Activated T-cell treated with anti-CD3 and anti-CD28 coated beads, Interleukin-2, amount 50 U/mL, for 24 hours (primary cell): ENCODE data around the gene DYNLT2B.
"Not testable (repeated sequence)": the region's sequence is repeated elsewhere in the genome, so short reads cannot be mapped to it uniquely, and the experiment has no call there.

Source experiments
- DNase-seq: peaks from one replicate; pipeline ENCODE4 v3.0.0-alpha.2; 2020
- H3K27ac Mint-ChIP-seq: 2 replicates; pipeline ENCODE4 v1.8.0; 2020; ENCODE audit warnings: mild to moderate bottlenecking, mixed read lengths
- H3K27me3 Mint-ChIP-seq: 2 replicates; pipeline ENCODE4 v1.8.0; 2020; ENCODE audit warnings: mixed read lengths
- H3K36me3 Mint-ChIP-seq: 2 replicates; pipeline ENCODE4 v1.8.0; 2020; ENCODE audit warnings: low read depth, mixed read lengths
- H3K4me1 Mint-ChIP-seq: 2 replicates; pipeline ENCODE4 v1.8.0; 2020; ENCODE audit warnings: low read depth, mixed read lengths
- H3K4me3 Mint-ChIP-seq: 2 replicates; pipeline ENCODE4 v1.8.0; 2020; ENCODE audit warnings: mild to moderate bottlenecking, moderate library complexity, mixed read lengths
- H3K9me3 Mint-ChIP-seq: 2 replicates; pipeline ENCODE4 v1.8.0; 2020; ENCODE audit warnings: mixed read lengths

The DYNLT2B gene

DNA sequence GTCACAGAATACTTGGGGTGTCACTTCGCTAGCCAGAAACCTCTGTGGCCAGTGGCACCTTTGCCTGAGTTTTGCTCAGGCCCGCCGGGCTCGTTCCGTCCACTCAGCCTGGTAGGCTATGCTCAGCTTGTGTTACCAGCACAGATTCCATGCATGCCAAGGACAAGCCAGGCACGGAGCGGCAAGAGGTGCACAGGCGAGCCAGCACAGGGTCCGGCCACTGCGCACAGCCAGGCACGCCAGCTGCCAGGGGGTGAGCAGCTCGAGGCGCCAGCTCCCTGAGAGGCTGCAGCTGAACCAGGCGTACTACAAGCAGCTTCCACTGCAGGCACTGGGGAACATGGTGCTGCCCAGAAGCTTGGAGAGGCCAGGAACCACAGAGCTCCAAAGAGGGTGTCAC lies 45.2 kb downstream of the DYNLT2B start:
- Mint-ChIP-seq H3K27me3 (no peaks in the 10 kb centered on the region), H3K4me3 (no peak overlapping the region), H3K4me1 (peaks cover 63% of the 10 kb centered on the region), H3K27ac (peak overlapping the region; percentile 96), H3K36me3 (peaks cover 47% of the 10 kb centered on the region), H3K9me3 (no peaks in the 10 kb centered on the region)
- DNase-seq, result no peak

DNA sequence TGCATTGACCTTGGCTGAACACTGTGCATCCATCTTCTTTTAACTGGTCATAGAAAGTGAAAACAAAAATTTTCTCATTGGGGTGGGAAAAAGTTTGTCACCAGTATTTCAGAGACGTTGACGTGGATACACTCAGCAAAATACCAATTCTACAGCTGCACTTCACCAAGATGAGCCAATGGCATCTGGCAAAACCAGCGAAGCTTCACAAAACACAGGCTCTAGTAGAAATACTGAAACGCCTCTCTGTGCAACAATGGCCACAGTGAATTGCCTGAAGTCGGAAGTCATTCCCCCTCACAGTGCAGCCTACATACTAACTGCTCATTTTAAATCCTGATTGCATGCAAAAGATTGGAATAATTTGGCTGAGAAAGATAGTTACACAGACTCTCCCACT lies 47.5 kb downstream of the DYNLT2B start:
- Mint-ChIP-seq H3K27ac (peak overlapping the region; percentile 79), H3K4me3 (no peak overlapping the region), H3K36me3 (peaks cover 62% of the 10 kb centered on the region), H3K4me1 (peaks cover 51% of the 10 kb centered on the region), H3K27me3 (no peaks in the 10 kb centered on the region), H3K9me3 (no peaks in the 10 kb centered on the region)
- DNase-seq, result no peak

DNA sequence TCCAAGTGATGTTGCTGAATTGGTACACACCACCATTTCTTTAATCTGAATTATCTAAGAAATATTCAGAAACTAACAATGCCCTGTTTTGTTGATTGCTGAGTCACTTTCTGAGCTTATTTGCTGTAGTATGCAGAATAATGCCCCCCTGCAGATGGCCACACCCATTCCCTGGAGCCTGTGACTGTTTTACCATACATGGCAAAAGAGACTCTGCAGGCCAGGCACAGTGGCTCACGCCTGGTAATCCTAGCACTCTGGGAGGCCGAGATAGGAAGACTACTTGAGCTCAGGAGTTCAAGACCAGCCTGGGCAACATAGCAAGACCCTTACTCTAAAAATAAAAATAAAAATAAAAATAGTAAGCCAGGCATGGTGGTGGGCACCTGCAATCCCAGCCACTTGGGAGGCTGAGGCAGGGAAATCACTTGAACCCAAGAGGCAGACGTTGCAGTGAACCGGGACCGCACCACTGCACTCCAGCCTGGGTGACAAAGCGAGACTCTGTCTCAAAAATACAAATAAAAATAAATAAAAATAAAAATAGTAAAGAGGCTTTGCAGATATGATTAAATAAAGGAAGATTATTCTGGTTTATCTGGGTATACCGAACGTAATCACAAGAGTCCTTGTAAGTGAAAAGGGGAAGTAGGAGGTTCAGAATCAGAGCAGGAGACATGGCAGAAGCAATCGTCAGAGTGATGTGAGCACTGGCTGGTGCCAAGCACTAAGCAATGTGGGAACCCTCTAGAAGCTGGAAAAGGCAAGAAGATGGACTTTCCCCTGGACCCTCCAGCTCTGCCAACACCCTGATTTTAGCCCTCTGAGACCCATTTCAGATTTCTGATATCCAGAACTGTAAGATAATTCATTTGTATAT lies 49.5 kb downstream of the DYNLT2B start:
- Mint-ChIP-seq H3K36me3 (peaks cover 70% of the 10 kb centered on the region), H3K4me1 (peaks cover 33% of the 10 kb centered on the region), H3K9me3 (no peaks in the 10 kb centered on the region), H3K27ac (no peak overlapping the region), H3K27me3 (no peaks in the 10 kb centered on the region), H3K4me3 (no peak overlapping the region)
- no peak for DNase-seq

DNA sequence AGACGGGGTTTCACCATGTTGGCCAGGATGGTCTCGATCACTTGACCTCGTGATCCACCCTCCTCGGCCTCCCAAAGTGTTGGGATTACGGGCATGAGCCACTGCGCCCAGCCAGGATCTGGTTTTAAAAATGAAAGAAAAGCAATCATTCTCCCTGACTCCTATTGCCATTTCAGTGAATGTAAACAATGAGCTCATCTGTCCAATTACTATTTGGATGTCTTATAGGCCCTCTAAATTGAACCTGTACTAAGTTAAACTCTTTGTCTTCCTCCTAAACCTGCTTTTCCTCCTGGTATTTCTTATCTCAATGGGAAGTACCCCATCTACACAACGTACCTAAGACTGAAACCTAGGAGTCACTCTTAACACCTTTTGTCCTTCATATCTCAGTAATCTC lies 54.2 kb downstream of the DYNLT2B start:
- peaks cover 6% of the 10 kb centered on the region for H3K4me1 Mint-ChIP-seq
- H3K9me3 Mint-ChIP-seq, result no peaks in the 10 kb centered on the region
- DNase-seq, result no peak
- H3K36me3 Mint-ChIP-seq, result peaks cover 76% of the 10 kb centered on the region
- no peak overlapping the region for H3K4me3 Mint-ChIP-seq
- H3K27me3 Mint-ChIP-seq, result no peaks in the 10 kb centered on the region
- no peak overlapping the region for H3K27ac Mint-ChIP-seq

DNA sequence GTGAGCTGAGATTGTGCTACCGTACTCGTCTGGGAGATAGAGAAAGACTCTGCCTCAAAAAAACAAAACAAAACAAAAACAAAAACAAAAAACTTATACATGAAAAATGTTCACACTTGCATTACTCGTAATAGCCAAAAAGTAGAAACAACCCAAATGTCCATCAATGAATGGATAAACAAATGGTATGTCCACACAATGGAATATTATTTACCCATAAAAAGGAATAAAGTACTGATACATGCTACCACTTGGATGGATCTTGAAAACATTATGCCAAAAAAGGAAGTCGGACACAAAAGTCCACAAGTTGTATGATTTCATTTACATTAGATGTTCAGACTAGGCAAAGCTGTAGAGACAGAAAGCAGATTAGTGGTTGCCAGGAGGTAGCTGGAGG lies 57.3 kb downstream of the DYNLT2B start:
- no peak overlapping the region for H3K4me3 Mint-ChIP-seq
- no peak for DNase-seq
- peaks cover 2% of the 10 kb centered on the region for H3K4me1 Mint-ChIP-seq
- H3K27me3 Mint-ChIP-seq, result no peaks in the 10 kb centered on the region
- no peaks in the 10 kb centered on the region for H3K9me3 Mint-ChIP-seq
- peaks cover 64% of the 10 kb centered on the region for H3K36me3 Mint-ChIP-seq
- H3K27ac Mint-ChIP-seq, result no peak overlapping the region

DNA sequence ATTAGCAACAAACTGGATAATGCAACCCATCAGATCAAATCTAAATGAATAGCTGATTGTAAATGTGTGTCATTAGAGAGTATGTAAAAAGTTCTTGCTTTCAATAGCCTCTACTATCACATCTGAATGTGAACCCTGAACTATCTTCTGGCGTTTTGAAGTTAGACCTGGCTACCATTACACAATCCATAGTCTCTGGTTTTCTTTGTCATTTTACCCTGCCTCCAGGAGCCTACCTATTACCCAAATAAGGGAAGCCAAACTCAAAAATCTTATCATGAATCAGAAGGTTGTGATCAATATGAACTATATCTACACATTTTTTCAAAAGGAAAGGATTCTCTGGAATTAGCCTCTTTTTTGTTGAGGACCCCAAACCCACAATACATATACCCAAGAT lies 62.3 kb downstream of the DYNLT2B start:
- Mint-ChIP-seq H3K4me3 (no peak overlapping the region), H3K27ac (peak overlapping the region; percentile 66), H3K9me3 (no peaks in the 10 kb centered on the region), H3K27me3 (no peaks in the 10 kb centered on the region), H3K4me1 (peaks cover 6% of the 10 kb centered on the region), H3K36me3 (peaks cover 51% of the 10 kb centered on the region)
- no peak for DNase-seq

DNA sequence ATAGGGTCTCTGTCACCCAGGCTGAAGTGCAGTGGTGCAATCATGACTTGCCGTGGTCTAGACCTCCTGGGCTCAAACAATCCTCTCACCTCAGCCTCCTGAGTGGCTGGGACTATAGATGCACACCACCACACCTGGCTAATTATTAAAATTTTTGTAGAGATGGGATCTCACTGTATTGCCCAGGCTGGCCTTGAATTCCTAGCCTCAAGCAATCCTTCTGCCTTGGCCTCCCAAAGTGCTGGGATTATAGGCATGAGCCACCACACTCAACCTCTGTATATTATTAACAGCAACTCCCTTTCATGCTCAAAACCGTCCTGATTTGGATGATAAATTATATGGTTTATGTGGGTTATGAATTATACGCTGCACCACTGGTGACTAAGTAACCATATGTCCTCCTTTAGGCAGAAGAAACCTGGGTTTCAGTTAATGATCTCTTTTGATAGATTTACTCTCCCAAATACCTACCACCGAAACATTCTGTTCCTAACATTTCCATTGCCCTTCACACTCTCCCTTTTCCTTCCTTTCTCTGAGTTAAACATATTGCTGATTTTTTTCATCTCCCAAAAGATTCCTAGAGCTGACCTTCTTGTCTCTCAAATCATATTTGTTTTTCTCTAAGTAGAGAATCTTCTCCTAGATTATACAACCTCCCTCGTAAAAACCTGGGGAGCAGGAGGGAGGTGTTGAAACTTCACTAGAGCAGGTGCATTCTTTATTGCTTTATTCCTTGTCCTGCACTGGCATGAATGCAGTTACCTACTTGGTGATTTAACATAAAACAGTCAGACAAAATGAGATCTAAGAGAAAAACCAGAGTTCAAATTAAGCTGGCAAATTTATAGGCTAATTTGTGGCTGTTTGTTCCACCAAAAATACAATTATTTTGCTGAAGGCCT lies 63.4 kb downstream of the DYNLT2B start:
- no peaks in the 10 kb centered on the region for H3K27me3 Mint-ChIP-seq
- no peak overlapping the region for H3K4me3 Mint-ChIP-seq
- DNase-seq, result no peak
- H3K27ac Mint-ChIP-seq, result peak overlapping the region; percentile 4
- H3K36me3 Mint-ChIP-seq, result peaks cover 45% of the 10 kb centered on the region
- no peaks in the 10 kb centered on the region for H3K9me3 Mint-ChIP-seq
- H3K4me1 Mint-ChIP-seq, result peaks cover 6% of the 10 kb centered on the region

DNA sequence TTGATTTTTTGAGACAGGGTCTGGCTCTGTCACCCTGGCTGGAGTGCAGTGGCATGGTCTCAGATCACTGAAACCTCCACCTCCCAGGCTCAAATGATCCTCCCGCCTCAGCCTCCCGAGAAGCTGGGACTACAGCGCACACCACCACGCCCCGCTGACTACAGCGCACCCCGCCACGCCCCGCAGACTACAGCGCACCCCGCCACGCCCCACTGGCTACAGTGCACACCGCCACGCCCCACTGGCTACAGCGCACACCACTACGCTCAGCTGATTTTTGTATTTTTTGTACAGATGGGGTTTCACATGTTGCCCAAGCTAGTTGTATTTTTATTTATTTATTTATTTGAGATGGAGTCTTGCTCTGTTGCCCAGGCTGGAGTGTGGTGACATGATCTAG lies 66.1 kb downstream of the DYNLT2B start:
- no peaks in the 10 kb centered on the region for H3K9me3 Mint-ChIP-seq
- H3K4me1 Mint-ChIP-seq, result peaks cover 12% of the 10 kb centered on the region
- no peak overlapping the region for H3K4me3 Mint-ChIP-seq
- no peak for DNase-seq
- H3K36me3 Mint-ChIP-seq, result peaks cover 50% of the 10 kb centered on the region
- no peaks in the 10 kb centered on the region for H3K27me3 Mint-ChIP-seq
- no peak overlapping the region for H3K27ac Mint-ChIP-seq

DNA sequence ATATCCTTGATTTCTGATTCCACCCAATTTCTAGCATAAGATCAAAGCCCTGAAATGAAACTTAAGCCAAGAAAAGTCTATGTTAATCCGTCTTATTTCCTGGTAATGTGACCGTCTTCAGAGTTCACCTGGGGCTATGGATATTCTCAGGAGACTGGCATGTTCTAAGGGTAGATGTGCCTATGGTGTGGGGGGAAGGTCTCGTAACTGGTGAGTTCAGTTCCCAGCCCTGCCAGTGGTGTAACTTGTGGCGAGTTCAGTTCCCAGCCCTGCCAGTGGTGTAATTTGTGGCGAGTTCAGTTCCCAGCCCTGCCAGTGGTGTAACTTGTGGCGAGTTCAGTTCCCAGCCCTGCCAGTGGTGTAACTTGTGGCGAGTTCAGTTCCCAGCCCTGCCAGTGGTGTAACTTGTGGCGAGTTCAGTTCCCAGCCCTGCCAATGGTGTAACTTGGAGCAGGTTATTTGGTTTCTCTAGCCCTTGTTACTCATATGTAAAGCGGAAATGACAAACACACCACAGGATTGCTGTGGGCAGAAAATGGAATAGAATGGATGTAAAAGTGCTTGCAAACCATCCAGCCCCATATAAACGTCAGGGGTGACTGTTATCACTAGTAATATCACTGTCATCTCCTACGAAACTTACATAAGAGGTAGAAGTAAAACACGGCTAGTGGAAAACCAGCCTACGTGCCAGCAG lies 71.3 kb downstream of the DYNLT2B start:
- Mint-ChIP-seq H3K27me3 (no peaks in the 10 kb centered on the region), H3K4me1 (peaks cover 6% of the 10 kb centered on the region), H3K27ac (peak overlapping the region; percentile 11), H3K4me3 (no peak overlapping the region), H3K36me3 (peaks cover 57% of the 10 kb centered on the region), H3K9me3 (no peaks in the 10 kb centered on the region)
- no peak for DNase-seq

DNA sequence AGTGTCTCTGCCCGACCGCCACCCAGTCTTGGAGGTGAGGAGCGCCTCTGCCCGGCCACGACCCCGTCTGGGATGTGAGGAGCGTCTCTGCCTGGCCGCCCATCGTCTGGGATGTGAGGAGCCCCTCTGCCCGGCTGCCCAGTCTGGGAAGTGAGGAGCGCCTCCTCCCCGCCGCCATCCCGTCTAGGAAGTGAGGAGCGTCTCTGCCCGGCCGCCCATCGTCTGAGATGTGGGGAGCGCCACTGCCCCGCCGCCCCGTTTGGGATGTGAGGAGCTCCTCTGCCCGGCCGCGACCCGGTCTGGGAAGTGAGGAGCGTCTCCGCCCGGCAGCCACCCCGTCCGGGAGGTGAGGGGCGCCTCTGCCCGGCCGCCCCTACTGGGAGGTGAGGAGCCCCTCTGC lies 73.9 kb downstream of the DYNLT2B start:
- H3K36me3 Mint-ChIP-seq, result peaks cover 68% of the 10 kb centered on the region

DNA sequence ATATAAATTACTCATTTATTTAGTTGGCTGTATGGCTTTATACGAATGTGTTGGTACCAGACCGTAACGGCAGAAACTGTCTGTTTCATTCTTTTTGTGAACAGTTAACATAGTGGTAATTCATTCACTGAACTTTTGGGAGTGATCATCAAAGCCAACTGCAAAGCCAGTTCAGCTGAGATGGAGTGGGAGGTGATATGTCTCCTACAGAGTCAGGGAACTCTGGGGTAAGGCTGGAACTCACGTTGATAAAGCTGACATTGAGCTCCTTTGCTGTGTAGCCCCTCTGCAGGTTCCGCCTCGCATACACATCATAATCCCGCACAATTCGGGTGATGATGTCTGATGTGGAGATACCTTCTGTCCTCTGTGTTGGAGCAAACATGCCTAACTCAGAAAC lies 76.3 kb downstream of the DYNLT2B start:
- peaks cover 77% of the 10 kb centered on the region for H3K36me3 Mint-ChIP-seq
- no peaks in the 10 kb centered on the region for H3K27me3 Mint-ChIP-seq
- no peaks in the 10 kb centered on the region for H3K9me3 Mint-ChIP-seq
- peaks cover 5% of the 10 kb centered on the region for H3K4me1 Mint-ChIP-seq
- DNase-seq, result no peak
- no peak overlapping the region for H3K27ac Mint-ChIP-seq
- H3K4me3 Mint-ChIP-seq, result no peak overlapping the region

More for the DNA sequence above, 73.9 kb downstream of the DYNLT2B start:
- not testable (repeated sequence) for H3K4me3 Mint-ChIP-seq, H3K27me3 Mint-ChIP-seq, H3K9me3 Mint-ChIP-seq, H3K27ac Mint-ChIP-seq, H3K4me1 Mint-ChIP-seq, DNase-seq
